H9 (cell line): ENCODE results near the gene TRAF3IP1. TPM values are rescaled to one million over a fixed set of nuclear protein-coding genes. Genes with fewer than 3 reads are reported as not detected.

Experiments used
- DNase-seq: peaks from one replicate; pipeline ENCODE4 v3.0.0-alpha.2; 2017
- H2AFZ ChIP-seq: one replicate; pipeline ENCODE4 v1.6.1; 2013; ENCODE audit warnings: mild to moderate bottlenecking, low read length, control low read depth, moderate library complexity
- H2AK5ac ChIP-seq: 2 replicates; pipeline ENCODE4 v1.6.1; 2013; ENCODE audit warnings: low read length, control low read depth, mixed read lengths; ENCODE audit not compliant: insufficient read length
- H2BK120ac ChIP-seq: one replicate; pipeline ENCODE4 v1.6.1; 2013; ENCODE audit warnings: low read depth, mild to moderate bottlenecking, low read length, control low read depth, inconsistent platforms; ENCODE audit not compliant: poor library complexity, severe bottlenecking
- H2BK12ac ChIP-seq: 2 replicates; pipeline ENCODE4 v1.6.1; 2013; ENCODE audit warnings: low read length, control low read depth, mixed read lengths, low read depth; ENCODE audit not compliant: insufficient read length
- H2BK15ac ChIP-seq: 2 replicates; pipeline ENCODE4 v1.6.1; 2013; ENCODE audit warnings: low read depth, low read length, control low read depth
- H2BK20ac ChIP-seq: one replicate; pipeline ENCODE4 v1.6.1; 2013; ENCODE audit warnings: low read depth, mild to moderate bottlenecking, low read length, control low read depth, inconsistent platforms; ENCODE audit not compliant: poor library complexity, severe bottlenecking
- H2BK5ac ChIP-seq: 2 replicates; pipeline ENCODE4 v1.6.1; 2013; ENCODE audit warnings: low read length, control low read depth, mixed read lengths; ENCODE audit not compliant: insufficient read length
- H3K14ac ChIP-seq: 2 replicates; pipeline ENCODE4 v1.6.1; 2013; ENCODE audit warnings: low read length, control low read depth; ENCODE audit not compliant: insufficient read depth
- H3K18ac ChIP-seq: 2 replicates; pipeline ENCODE4 v1.6.1; 2013; ENCODE audit warnings: low read depth, mild to moderate bottlenecking, mixed read lengths, low read length, control low read depth; ENCODE audit not compliant: insufficient read length
- H3K23ac ChIP-seq: 2 replicates; pipeline ENCODE4 v1.6.1; 2013; ENCODE audit warnings: low read length, control low read depth, mixed read lengths, low read depth; ENCODE audit not compliant: insufficient read length
- H3K23me2 ChIP-seq: 2 replicates; pipeline ENCODE4 v1.6.1; 2013; ENCODE audit warnings: low read depth, mild to moderate bottlenecking, mixed read lengths, low read length, control low read depth; ENCODE audit not compliant: insufficient read length, poor library complexity, severe bottlenecking
- H3K27ac ChIP-seq: 2 replicates; pipeline ENCODE4 v1.5.1; 2013; ENCODE audit warnings: low read length, control low read depth, mixed read lengths, low read depth; ENCODE audit not compliant: insufficient read length
- H3K27me3 ChIP-seq: 2 replicates; pipeline ENCODE4 v1.6.1; 2013; ENCODE audit warnings: low read length, control low read depth, inconsistent platforms; ENCODE audit not compliant: insufficient read depth
- H3K4ac ChIP-seq: 2 replicates; pipeline ENCODE4 v1.6.1; 2013; ENCODE audit warnings: low read depth, mild to moderate bottlenecking, control low read depth, inconsistent platforms, low read length, moderate library complexity
- H3K4me1 ChIP-seq: 2 replicates; pipeline ENCODE4 v1.6.1; 2013; ENCODE audit warnings: low read length, control low read depth, inconsistent platforms; ENCODE audit not compliant: insufficient read depth
- H3K4me2 ChIP-seq: 2 replicates; pipeline ENCODE4 v1.6.1; 2013; ENCODE audit warnings: low read length, control low read depth, mixed read lengths; ENCODE audit not compliant: insufficient read length, insufficient read depth
- H3K56ac ChIP-seq: 2 replicates; pipeline ENCODE4 v1.6.1; 2013; ENCODE audit warnings: low read depth, mild to moderate bottlenecking, mixed read lengths, low read length, control low read depth; ENCODE audit not compliant: insufficient read length
- H3K79me1 ChIP-seq: 2 replicates; pipeline ENCODE4 v1.6.1; 2013; ENCODE audit warnings: low read depth, mild to moderate bottlenecking, moderate library complexity, low read length, control low read depth, inconsistent platforms; ENCODE audit not compliant: insufficient read depth, poor library complexity, severe bottlenecking
- H3K79me2 ChIP-seq: 2 replicates; pipeline ENCODE4 v1.6.1; 2013; ENCODE audit warnings: low read length, control low read depth, inconsistent platforms; ENCODE audit not compliant: insufficient read depth
- H3K9ac ChIP-seq: 2 replicates; pipeline ENCODE4 v1.6.1; 2013; ENCODE audit warnings: low read length, control low read depth, mixed read lengths; ENCODE audit not compliant: insufficient read length; ENCODE audit errors: extremely low read depth
- H3K9me3 ChIP-seq: one replicate; pipeline ENCODE4 v1.6.1; 2013; ENCODE audit warnings: low read depth, low read length, inconsistent platforms; ENCODE audit not compliant: control insufficient read depth
- H3T11ph ChIP-seq: one replicate; pipeline ENCODE4 v1.6.1; 2013; ENCODE audit warnings: mild to moderate bottlenecking, low read length, control low read depth, inconsistent platforms
- H4K20me1 ChIP-seq: one replicate; pipeline ENCODE4 v1.6.1; 2013; ENCODE audit not compliant: control insufficient read depth, insufficient read length, insufficient read depth
- H4K5ac ChIP-seq: 2 replicates; pipeline ENCODE4 v1.6.1; 2013; ENCODE audit warnings: low read depth, mild to moderate bottlenecking, mixed read lengths, low read length, control low read depth; ENCODE audit not compliant: insufficient read length
- H4K8ac ChIP-seq: replicated peaks from 2 replicates; pipeline ENCODE4 v1.6.1; 2013; ENCODE audit warnings: low read length, control low read depth, mixed read lengths, low read depth; ENCODE audit not compliant: insufficient read length
- H4K91ac ChIP-seq: 2 replicates; pipeline ENCODE4 v1.6.1; 2013; ENCODE audit warnings: low read depth, mild to moderate bottlenecking, moderate library complexity, mixed read lengths, low read length, control low read depth; ENCODE audit not compliant: insufficient read length
- H3K27ac Mint-ChIP-seq, 3 experiments: 2 replicates in 2 of 3; 3 replicates in 1 of 3; pipeline ENCODE4 v1.8.0; 2020 to 2021; ENCODE audit warnings: mixed read lengths in 3 of 3, mild to moderate bottlenecking in 1 of 3, moderate library complexity in 1 of 3
- H3K27me3 Mint-ChIP-seq: 2 replicates; pipeline ENCODE4 v1.8.0; 2021; ENCODE audit warnings: low read depth, mild to moderate bottlenecking, moderate library complexity, mixed read lengths
- H3K36me3 Mint-ChIP-seq, 3 experiments: 2 replicates in 2 of 3; 3 replicates in 1 of 3; pipeline ENCODE4 v1.8.0; 2020 to 2021; ENCODE audit warnings: low read depth in 3 of 3, mixed read lengths in 3 of 3; ENCODE audit not compliant: insufficient read depth in 1 of 3
- H3K4me1 Mint-ChIP-seq, 2 experiments: 2 replicates each; pipeline ENCODE4 v1.8.0; 2020; ENCODE audit warnings: mixed read lengths in 2 of 2
- H3K4me3 Mint-ChIP-seq, 2 experiments: 2 replicates in 1 of 2; 3 replicates in 1 of 2; pipeline ENCODE4 v1.8.0; 2020 to 2021; ENCODE audit warnings: mild to moderate bottlenecking in 2 of 2, mixed read lengths in 2 of 2, moderate library complexity in 1 of 2
- H3K9me3 Mint-ChIP-seq, 2 experiments: 2 replicates in 1 of 2; 3 replicates in 1 of 2; pipeline ENCODE4 v1.8.0; 2020; ENCODE audit warnings: mild to moderate bottlenecking in 2 of 2, mixed read lengths in 2 of 2, moderate library complexity in 1 of 2
- CTCF ChIP-seq: fragments of 200-600 bp; sonication (generic); conservative IDR thresholded peaks from 3 replicates; pipeline ENCODE4 v1.8.0; 2021; ENCODE audit warnings: antibody characterized with exemption, mild to moderate bottlenecking
- WGBS: extraction: QIAGEN DNeasy Blood & Tissue Kit; methylation state at CpG from one replicate; pipeline ENCODE4 v1.1.7; 2013; ENCODE audit warnings: missing lambda C conversion rate, low lambda C conversion rate, mixed read lengths; ENCODE audit not compliant: insufficient read length; ENCODE audit errors: extremely low coverage; 5-methylcytosine and 5-hydroxymethylcytosine counted together
- total RNA-seq: library from RNA; stranded (reverse); gene quantifications from 2 replicates; pipeline ENCODE4 v1.2.1, GENCODE V29; 2021

Gene TRAF3IP1
- total RNA-seq, 1 experiment from 2014 or later = 16.4 TPM

- Histone ChIP-seq H4K20me1 (no peaks in the 10 kb centered on the region), H3K27ac (no peak overlapping the region), H2BK12ac (no peak overlapping the region), H3K56ac (no peak overlapping the region), H3K79me2 (no peaks in the 10 kb centered on the region), H3K79me1 (no peaks in the 10 kb centered on the region), H3K4ac (no peak overlapping the region), H3K27me3 (no peaks in the 10 kb centered on the region), H3K23me2 (peaks cover 4% of the 10 kb centered on the region), H2AK5ac (no peak overlapping the region), H2BK20ac (no peak overlapping the region), H4K5ac (no peak overlapping the region), H2BK5ac (no peak overlapping the region), H3K9ac (no peak overlapping the region), H2AFZ (no peak overlapping the region), H4K91ac (no peak overlapping the region), H3K4me1 (peaks cover 8% of the 10 kb centered on the region; the same call in 1 of the 2 replicates), H3K9me3 (no peaks in the 10 kb centered on the region), H3K23ac (no peak overlapping the region), H2BK120ac (no peak overlapping the region), H4K8ac (no peak overlapping the region), H2BK15ac (no peak overlapping the region), H3K14ac (no peak overlapping the region; the same call in 1 of the 2 replicates), H3T11ph (no peak overlapping the region), H3K4me2 (no peak overlapping the region), H3K18ac (no peak overlapping the region)
- Mint-ChIP-seq H3K4me3 (no peak overlapping the region), H3K27ac (peak overlapping the region in 1 of 3 experiments; percentile 85; a peak in 1 of 7 replicates), H3K27me3 (no peaks in the 10 kb centered on the region; the same call in 1 of the 2 replicates), H3K4me1 (peaks cover 12 to 27% of the 10 kb centered on the region in 2 experiments), H3K36me3 (peaks cover 15 to 25% (median 24%) of the 10 kb centered on the region in 3 experiments; a peak in 6 of 7 replicates), H3K9me3 (peaks cover 2 to 7% of the 10 kb centered on the region in 2 experiments; a peak in 2 of 5 replicates)
- no peak for TF ChIP-seq CTCF
- WGBS = no CpG with 5 or more reads among the region's 5 CpGs
- no peak for DNase-seq
Observed at GRCh38 chr2:238383135-238383534, 62.8 kb downstream of the TRAF3IP1 start.
